IPS-11a (cell line): ENCODE data around the gene OR12D1.
"Not testable (repeated sequence)": the region's sequence is repeated elsewhere in the genome, so short reads cannot be mapped to it uniquely, and the experiment has no call there.

Source experiments
- H3K4me3 ChIP-seq: one replicate; pipeline ENCODE4 v1.5.1; 2013; ENCODE audit warnings: low read depth, low read length, control low read depth

Gene OR12D1

DNA sequence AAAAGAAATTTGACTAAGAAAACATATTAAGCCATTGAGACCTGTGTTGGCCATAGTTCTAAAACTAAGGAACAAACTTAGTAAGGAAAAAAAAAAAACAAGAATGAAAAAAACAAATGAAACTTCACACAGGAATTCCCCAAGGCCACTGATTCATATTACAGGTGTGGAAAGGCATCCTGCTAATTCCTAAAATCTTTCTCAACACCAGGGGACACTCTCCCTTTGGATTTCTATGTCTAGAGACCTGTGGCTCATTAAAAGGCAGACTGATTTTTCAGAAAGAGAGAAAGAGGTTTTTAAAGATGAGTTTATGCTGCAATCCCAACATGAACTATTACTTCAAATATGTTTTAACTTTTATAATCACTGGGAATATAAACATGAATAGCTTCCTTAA lies at the start of gene OR12D1:
OR12D1 (plus strand) TSS at position 341 of the 400 bp plus-strand sequence.
- H3K4me3 ChIP-seq, result no peak within 1 kb of the TSS

DNA sequence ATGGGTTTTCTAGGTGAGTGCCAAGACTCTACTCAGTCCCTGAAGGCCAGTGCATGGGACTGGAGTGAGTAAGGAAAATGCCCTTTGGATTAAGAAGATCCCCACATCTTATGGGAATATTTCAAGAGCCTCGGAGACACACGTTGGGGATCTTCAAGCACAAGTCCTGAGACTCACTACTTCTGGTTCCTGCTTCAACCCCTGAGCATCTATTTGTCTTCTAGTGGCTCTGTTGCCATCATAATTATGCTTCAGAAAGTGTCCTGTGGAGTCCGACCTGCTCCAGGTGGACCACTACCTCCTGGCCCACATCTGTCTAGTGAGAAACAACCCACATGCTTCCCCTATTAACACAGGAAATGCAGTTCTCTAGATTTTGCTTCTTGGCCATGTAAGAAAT lies 46.0 kb upstream of the OR12D1 start, which contains the start of gene OR5V1:
OR5V1 (minus strand) TSS at position 101 of the 400 bp plus-strand sequence. CDS start 12,670 bp downstream, outside the sequence.
- H3K4me3 ChIP-seq, result no peak within 1 kb of the TSS

DNA sequence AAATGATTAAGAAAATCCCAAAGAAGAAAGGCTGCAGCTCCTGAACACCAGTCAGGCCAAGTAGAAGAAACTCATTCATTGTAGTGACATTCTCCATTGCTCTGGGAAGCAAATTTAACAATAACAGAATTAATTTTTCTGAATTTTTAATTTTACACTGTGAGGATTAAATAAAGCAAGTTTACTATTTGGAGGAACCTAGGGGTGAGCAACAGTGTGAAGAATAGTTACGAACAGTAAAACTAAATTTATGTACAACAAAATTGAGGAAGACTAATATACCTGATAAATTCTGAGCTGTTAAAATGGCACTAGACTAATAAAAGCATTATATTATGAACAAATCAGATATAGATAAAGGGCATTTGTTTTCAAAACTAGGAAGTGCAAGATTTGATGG lies 39.5 kb upstream of the OR12D1 start, which contains the start of gene OR12D3:
OR12D3 (minus strand) TSS at position 101 of the 400 bp plus-strand sequence; CDS start at position 97, 4 bp downstream.
- no peak within 1 kb of the TSS for H3K4me3 ChIP-seq

DNA sequence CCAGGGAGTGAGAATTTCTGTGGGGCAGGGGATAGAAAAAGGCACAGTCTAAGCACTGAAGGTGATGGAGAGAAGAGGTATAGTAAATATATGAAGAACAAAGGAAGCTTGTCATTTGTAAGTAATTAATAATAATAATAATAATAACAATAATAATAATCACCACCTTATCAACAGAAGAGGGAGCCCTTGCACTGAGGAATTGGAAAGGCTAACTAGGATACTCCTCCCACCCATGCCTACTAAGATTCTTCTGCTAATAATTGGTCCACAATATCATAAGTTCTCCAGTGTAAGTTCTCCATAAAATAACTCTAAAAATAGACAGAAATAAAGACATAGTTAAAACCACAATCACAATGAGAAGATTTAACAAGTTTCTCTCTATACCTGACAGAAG lies 38.7 kb upstream of the OR12D1 start:
- no peak overlapping the region for H3K4me3 ChIP-seq

DNA sequence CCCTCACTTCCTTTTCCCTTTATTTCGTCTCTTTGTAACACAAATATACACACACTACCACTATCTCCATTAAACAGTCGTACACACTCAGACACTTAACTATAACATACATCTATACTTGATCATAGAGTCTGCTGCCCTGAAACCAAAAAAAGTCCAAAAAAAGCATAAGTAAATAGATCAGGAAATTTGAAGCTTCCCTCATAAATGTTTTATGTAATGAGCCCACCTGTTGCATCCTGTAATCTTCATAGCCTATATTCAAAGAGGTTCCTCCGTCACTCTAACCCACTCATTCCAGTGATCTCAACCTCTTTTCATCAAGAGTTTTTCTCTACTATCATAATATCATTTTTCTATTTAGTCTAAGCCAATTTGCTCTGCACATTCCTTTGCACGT lies 26.2 kb upstream of the OR12D1 start:
- H3K4me3 ChIP-seq, result no peak overlapping the region

DNA sequence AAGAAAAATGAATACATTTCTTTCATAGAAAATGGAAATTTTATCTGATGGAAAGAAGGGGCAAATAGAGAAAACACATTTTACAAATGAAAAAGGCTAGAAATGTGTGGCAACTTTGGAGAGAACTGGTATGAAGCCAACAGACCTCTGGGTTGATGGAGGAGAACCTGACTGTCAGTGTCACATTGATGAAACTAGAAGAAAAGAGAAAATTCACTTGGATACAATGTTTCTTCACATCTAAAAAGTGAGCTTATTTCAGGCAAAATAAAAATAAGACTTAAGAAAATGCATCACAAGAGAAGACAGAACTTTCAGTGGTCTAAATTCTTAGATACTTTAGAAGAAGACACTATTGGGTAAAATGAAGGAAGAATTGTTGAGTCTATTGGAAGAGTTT lies 19.4 kb upstream of the OR12D1 start, which contains the start of gene OR12D2:
OR12D2 (plus strand) TSS at position 301 of the 400 bp plus-strand sequence. CDS start 1,069 bp downstream, outside the sequence.
- H3K4me3 ChIP-seq, result no peak within 1 kb of the TSS

DNA sequence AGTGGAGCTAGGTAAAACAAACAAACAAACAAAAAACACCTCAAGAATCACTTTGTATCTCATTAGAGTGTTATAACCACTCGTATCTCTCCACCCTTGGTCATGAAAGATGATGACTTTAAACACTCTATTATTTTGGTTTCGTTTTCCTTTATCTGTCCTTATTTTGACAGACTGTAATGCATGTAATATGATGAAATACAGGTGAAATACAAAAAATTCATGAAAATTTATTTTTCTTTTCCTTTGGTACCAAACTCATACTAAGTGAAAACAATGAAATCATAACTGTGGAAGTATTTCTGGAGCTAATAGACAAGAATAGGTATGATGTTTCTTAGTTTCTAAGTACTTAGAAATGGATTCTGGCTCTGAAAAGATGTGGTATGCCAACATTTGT lies 15.2 kb upstream of the OR12D1 start:
- no peak overlapping the region for H3K4me3 ChIP-seq

DNA sequence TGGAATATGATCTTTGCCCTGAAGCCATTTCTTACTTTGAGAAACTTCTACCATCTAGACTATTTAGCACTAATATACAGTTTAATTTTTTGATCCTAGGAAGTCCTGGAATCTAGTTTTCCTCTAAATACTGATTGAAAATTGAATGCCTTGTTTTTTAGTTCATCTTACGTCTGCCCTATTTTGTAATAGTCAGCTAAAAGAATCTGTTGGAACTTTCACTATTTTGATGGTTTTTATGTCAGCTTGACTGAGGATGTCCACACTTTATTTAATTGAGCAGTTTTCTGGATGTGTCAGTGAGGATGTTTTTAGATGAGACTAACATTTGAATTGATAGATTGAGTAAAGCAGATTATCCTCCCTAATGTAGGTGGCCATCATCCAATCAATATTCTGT lies 10.9 kb upstream of the OR12D1 start:
- no peak overlapping the region for H3K4me3 ChIP-seq

DNA sequence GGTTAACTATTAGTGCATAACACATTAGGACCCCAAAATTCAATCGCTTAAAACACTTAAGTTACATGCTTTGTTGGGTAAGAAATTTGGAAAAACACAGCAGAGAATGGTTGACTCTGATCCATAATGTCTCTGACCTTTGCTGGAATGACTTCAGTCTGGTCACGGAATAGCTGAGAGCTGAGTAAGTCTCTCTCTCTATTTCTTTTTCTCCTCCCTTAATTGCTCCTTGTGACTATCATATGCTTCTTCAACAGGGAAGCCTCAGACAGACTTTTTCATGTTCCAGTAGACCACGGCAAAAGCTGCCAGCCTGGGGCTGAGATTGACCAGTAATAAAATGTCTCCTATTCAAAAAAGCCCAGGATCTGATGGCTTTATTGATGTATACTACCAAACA lies 4.8 kb downstream of the OR12D1 start:
- no peak overlapping the region for H3K4me3 ChIP-seq

DNA sequence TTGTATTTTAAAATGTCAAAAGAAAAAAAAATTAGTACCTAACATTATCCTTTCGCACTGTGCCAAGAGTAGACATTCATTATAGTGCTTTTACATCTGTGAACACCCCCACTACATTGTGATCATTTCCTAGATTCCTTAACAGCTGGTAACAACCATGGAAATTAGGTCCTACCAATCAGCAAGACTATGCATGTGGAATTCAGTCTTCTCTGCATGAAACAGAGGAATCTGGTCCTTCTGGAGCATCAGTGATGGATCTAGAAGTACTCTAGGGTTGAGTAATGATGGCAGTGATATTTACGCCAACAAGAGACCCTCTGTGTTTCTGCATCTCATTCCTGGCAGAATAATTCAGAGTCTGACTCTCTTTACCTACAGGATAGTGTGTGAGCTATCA lies 9.4 kb downstream of the OR12D1 start:
- no peak overlapping the region for H3K4me3 ChIP-seq

DNA sequence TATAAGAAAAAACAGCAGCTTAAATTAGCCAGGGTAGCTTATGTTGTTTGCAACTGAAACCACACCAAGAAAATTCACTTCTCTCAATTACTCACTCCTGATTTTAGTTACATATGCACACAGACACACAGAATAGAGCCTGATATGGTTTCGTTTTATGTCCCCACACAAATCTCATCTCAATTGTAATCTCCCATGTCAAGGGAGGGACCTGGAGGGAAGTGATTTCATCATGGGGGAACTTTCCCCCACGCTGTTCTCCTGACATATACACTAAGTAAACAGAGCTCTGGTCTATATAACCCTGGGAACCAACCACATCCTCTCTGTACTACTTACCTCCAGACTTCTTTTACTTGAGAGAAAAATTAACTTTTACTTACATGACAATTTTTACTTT lies 9.8 kb downstream of the OR12D1 start:
- no peak overlapping the region for H3K4me3 ChIP-seq

DNA sequence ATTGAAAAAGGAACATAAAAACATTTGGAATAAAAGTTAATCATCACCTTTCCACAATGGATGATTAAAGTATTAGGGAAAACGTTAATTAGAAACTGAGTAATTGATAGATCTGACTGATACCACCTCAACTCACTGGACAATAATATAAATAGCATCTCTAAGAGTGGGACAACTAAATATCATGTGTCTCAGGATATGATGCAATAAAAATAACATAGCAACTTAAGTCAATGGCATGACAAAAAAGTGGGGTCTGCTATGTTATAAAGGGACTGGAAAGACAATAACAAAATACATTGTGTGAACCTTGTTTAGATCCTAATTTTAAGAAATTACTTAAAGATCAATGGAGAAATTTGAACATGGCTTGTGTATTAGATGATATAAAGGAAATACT lies 10.3 kb downstream of the OR12D1 start:
- H3K4me3 ChIP-seq, result no peak overlapping the region

DNA sequence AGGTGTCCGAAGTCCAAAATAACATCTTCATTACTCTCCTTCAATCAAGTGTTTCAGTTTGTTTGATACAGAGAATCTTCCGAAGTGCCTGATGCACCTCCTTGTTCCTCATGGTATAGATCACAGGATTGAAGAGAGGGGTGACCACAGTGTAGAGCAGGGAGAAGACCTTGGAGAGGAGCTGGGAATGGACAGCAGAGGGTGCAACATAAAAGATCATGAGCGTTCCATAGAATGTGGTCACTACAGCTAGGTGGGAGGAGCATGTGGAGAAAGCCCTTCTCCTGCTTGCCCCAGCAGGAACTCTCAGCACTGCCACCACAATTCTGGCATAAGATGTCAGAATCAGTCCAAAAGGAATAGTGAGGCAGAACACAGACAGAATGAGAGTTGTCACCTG lies 11.9 kb downstream of the OR12D1 start:
- H3K4me3 ChIP-seq, result no peak overlapping the region

DNA sequence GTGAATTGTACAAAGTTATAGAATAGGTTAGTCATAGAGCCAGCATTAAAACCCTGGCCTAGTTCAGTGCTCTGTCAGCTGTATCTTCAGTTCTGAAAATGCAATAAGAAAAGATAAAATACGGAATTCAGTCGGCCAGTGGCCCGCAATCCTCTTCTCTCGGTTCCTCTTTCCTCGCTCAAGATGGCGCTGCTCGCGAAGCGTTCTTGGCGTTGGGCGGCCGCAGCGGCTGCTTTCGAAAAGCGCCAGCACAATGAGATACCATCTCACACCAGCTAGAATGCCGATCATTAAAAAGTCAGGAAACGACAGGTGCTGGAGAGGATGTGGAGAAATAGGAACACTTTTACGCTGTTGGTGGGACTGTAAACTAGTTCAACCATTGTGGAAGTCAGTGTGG lies 22.0 kb downstream of the OR12D1 start:
- H3K4me3 ChIP-seq, result not testable (repeated sequence)

DNA sequence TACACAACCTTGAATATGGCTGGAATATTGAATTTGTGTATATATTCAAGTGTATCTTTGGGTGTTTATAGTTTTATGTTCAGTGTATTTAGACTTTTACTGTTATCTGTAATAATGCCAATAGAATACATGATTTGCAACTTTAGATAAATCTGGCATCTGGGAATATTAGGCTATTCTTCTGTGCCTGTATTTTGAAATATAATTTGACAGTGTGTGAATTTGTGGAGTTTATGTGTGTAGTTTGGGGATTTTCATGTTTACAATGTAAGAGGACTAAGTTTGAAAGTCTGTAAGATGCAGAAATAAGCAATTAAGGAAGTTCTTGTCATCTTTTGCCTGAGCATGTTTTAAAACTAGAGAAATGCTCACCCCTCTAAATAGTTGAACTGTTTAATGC lies 24.3 kb downstream of the OR12D1 start, which contains the start of gene OR10C1:
OR10C1 (plus strand) TSS at position 301 of the 400 bp plus-strand sequence. CDS start 710 bp downstream, outside the sequence.
- no peak within 1 kb of the TSS for H3K4me3 ChIP-seq

DNA sequence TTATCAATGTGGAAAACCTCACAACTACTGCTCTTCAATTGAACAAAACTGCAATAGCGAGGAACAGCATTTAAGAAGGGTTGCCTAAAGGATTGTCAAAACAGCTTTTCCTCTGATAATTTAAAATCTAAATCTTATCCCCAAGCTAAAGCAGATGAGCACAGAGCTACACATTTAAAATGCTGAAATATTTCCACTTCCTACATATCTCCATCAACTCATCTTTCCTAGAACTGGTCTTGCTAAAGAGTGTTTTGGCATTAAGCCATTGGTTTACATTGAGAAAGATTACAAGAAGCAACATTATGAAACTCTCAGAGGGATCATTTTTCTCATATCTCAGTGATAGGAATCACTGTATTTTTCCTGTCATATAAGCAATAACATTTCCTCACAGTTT lies 28.0 kb downstream of the OR12D1 start:
- H3K4me3 ChIP-seq, result no peak overlapping the region

DNA sequence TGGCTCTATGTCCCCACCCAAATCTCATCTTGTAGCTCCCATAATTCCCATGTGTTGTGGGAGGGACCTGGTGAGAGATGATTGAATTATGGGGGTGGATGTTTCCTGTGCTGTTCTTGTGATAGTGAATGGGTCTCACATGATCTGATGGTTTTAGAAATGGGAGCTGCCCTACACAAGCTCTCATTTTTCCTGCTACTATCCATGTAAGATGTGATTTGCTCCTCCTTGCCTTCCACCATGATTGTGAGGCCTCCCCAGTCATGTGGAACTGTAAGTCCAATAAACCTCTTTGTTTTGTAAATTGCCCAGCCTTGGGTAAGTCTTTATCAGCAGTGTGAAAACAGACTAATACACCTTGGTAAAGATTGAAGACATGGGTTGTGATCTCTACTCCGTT lies 29.3 kb downstream of the OR12D1 start:
- not testable (repeated sequence) for H3K4me3 ChIP-seq

DNA sequence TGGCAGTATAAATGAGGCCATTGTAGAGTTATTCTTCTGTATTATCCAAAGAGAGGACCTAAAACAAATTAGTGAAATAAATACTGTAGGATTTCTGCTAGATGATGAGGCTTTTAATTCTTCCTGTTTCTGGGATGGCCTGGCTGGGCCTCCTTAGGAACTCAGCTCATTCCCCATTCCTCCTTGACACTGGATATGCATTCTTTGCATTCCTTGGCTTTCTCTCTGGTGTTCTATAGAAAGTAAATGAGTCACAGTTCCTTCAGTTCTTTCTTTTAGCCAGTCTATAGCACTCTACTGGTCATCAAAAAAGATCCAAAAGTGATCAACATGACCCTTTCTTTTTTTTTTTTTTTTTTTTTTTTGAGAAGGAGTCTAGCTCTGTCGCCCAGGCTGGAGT lies 32.9 kb downstream of the OR12D1 start:
- no peak overlapping the region for H3K4me3 ChIP-seq

DNA sequence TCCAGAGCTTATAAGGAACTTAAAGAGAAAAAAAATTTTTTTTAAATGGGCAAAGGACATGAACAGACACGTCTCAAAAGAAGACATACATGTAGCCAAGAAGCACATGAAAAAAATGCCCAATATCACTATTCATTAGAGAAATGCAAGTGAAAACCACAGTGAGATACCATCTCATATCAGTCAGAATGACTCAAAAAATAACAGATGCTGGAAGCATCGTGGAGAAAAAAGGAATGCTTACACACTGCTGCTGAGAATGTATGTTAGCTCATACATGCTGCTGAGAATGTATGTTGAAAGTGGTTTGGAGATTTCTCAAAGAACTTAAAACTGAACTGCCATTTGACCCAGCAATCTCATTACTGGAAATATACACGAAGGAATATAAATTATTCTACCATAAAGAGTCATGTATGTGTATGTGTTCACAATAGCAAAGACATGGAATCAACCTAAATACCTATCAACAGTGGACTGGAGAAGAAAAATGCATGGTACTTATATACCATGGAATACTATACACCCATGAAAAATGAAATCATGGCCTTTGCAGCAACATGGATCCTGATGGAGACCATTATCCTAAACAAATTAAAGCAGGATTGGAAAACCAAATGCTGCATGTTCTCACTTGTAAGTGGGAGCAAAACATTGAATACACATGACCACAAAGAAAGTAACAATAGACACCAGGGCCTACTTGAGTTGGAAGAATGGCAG lies 36.9 kb downstream of the OR12D1 start:
- H3K4me3 ChIP-seq, result no peak overlapping the region

DNA sequence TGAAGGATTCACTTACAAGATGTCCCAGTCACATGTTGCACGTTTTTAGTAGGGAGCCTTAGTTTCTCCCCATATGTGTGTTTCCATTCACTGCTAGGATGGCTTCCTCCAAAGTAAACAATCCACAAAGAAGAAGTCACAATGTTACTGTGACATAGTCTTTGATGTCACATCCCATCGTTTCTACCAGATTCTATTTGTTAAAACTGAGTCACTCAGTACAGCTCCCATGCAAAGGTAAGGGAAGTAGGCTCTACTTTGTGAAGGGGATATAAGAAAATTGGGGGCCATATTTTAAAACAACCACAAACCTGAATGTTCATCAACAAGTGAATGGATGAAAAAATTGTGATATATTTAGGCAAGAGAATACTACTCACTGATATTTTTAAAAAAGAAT lies 42.2 kb downstream of the OR12D1 start, which contains the start of the genes OR11A1 and OR2H1:
OR11A1 (minus strand) TSS at position 101 of the 400 bp plus-strand sequence. CDS start 29,430 bp downstream, outside the sequence.
OR2H1 (plus strand) TSS at position 185 of the 400 bp plus-strand sequence. CDS start 4,615 bp downstream, outside the sequence.
- H3K4me3 ChIP-seq, result no peak within 1 kb of the TSS

DNA sequence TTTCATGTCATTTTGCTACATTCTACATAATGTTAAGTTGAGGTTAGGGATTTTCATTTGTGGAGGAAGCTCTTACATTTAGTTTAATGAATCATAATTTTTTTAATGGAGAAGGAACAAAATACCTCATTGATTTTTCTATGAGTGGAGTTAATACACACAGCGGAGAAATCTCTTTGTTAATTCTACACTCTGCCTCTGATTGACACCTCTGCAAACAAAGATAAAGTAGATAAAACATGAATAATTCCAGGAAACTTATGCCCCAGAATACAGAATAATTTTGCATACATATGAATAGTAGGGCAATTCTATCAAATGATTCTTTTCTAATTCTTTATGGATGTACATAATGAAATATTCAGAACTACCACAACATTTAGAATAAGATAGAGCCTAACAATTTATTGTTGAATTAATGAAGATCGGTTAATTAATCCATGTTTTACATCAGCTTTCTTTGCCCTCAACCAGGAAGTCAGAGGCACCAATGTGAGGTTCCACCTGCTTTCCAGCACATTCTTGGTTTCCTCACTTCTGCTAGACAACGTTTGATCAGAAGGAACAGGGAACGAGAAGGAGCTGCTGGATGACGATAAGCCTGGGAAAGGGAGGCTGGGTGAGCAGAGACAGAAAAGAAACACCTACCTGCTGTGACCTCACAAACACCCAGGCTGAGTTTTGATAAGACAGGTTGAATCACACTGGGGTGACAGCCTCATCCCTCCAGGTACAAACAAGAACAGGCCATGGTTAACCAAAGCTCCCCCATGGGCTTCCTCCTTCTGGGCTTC lies 46.5 kb downstream of the OR12D1 start:
- no peak overlapping the region for H3K4me3 ChIP-seq

DNA sequence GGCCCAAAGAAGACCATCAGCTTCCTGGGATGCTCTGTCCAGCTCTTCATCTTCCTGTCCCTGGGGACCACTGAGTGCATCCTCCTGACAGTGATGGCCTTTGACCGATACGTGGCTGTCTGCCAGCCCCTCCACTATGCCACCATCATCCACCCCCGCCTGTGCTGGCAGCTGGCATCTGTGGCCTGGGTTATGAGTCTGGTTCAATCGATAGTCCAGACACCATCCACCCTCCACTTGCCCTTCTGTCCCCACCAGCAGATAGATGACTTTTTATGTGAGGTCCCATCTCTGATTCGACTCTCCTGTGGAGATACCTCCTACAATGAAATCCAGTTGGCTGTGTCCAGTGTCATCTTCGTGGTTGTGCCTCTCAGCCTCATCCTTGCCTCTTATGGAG lies 47.3 kb downstream of the OR12D1 start:
- no peak overlapping the region for H3K4me3 ChIP-seq
